Naive B cell (primary cell): ENCODE measurements around the gene CEACAM8. TPM values are rescaled to one million over a fixed set of nuclear protein-coding genes. Genes with fewer than 3 reads are reported as not detected.

ENCODE experiments used
- ATAC-seq, 2 donors: fragments of 150-1000 bp; cut with Tn5 transposase; 2 replicates each; pipeline ENCODE4 v1.10.0; 2021; ENCODE audit warnings: low read depth in 2 of 2, mild to moderate bottlenecking in 2 of 2, moderate library complexity in 2 of 2
- DNase-seq: peaks from one replicate; pipeline ENCODE4 v3.0.0; 2022
- H3K27ac Mint-ChIP-seq, 6 donors: one replicate each; pipeline ENCODE4 v1.8.0; 2020 to 2022; ENCODE audit warnings: mild to moderate bottlenecking in 6 of 6, mixed read lengths in 6 of 6, moderate library complexity in 5 of 6, inconsistent platforms in 2 of 6
- H3K27me3 Mint-ChIP-seq, 3 donors: one replicate each; pipeline ENCODE4 v1.8.0; 2021 to 2022; ENCODE audit warnings: mixed read lengths in 3 of 3, mild to moderate bottlenecking in 1 of 3
- H3K36me3 Mint-ChIP-seq, 2 donors: one replicate each; pipeline ENCODE4 v1.8.0; 2020 to 2022; ENCODE audit warnings: mixed read lengths in 2 of 2, inconsistent platforms in 1 of 2, mild to moderate bottlenecking in 1 of 2
- H3K4me1 Mint-ChIP-seq, 3 donors: one replicate each; pipeline ENCODE4 v1.8.0; 2020 to 2022; ENCODE audit warnings: mixed read lengths in 3 of 3, inconsistent platforms in 1 of 3, mild to moderate bottlenecking in 1 of 3, moderate library complexity in 1 of 3
- H3K4me3 Mint-ChIP-seq, 8 donors: one replicate each; pipeline ENCODE4 v1.8.0; 2020 to 2022; ENCODE audit warnings: mild to moderate bottlenecking in 8 of 8, mixed read lengths in 8 of 8, moderate library complexity in 8 of 8, inconsistent platforms in 2 of 8
- H3K9me3 Mint-ChIP-seq, 7 donors: one replicate each; pipeline ENCODE4 v1.8.0; 2020 to 2022; ENCODE audit warnings: mixed read lengths in 7 of 7, mild to moderate bottlenecking in 5 of 7, inconsistent platforms in 2 of 7, moderate library complexity in 1 of 7
- polyA plus RNA-seq, 6 donors: library from polyadenylated mRNA; unstranded; fragments of 300-500 nt; fragmentation: Illumina TruSeq; gene quantifications; one replicate each; pipeline ENCODE4 v1.2.3, GENCODE V29; 2021; ENCODE audit warnings: low read depth in 6 of 6

CEACAM8 gene
- polyA plus RNA-seq, 6 donors from 2014 or later, result not detected

DNA sequence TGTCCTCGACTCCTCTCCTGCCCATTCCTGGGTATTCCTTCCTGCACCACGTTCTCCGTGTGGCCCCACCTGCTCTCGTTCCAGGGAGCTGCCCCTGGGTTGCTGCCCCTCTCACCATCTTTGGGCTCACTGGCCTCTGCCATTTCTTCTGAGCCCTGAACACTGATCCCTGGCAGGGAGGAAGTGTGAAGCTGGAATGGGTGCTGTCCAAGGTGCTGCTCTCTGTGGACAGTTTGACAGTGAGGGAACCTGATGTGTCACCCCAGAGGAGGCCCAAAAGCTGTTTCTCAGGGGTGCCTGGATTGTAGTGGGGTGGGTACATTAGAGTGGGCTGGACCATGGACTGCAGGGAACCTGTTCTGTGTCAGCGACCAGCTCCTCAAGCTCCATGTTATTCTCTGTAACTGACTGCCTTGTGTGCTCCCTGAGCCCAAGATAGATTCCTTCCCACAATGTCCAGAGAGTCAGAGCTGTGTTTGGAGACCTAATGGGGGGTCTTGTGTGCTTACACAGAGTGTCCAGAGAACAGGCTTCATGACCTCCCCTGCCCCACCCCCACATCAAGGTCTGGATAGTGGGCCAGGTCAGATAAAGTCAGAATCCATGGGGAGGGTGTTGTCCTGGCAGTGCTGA is 7.2 kb upstream of the CEACAM8 start:
- no peak for DNase-seq

DNA sequence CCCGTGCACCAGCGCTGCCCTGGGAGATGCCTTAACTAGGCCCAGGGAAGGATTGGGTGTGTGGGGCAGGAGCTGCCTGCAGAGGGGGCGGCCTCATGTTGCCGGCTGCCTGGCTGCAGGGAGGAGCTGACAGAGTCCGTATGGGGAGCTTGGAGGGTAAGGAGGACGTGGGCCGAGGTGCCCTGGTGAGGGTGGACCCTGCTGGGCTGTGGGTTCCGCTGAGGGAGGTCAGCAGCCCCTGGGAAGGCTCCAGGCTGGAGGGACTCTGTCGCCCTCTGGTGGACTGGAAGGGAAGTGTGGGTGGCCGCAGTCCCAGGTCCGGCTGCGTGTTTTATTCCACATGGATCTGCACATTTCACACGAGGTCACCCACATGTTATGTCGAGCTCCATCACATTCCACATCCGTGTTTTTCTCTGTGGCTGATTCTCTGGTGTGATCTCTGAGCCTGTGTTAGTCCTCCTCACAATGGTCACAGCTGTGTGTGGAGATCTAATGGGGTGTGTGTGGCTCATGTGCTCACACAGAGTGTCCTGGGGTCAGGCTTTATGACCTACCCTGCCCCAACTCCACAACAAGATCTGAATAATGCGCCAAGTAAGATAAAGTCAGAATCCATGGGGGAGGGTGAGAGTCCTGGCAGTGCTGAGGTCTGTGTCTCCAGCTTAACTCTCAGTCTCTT is 1.8 kb upstream of the CEACAM8 start:
- Mint-ChIP-seq H3K4me3 (peak overlapping the region in 1 of 8 donors; percentile 13), H3K27me3 (peaks cover 27 to 37% (median 36%) of the 10 kb centered on the region in 3 donors), H3K27ac (no peak overlapping the region), H3K9me3 (peaks cover 0 to 3% (median 0%) of the 10 kb centered on the region in 7 donors), H3K4me1 (peaks cover 4 to 21% (median 9%) of the 10 kb centered on the region in 3 donors), H3K36me3 (no peaks in the 10 kb centered on the region)
- peak in 1 of 2 donors; percentile 45 for ATAC-seq
- DNase-seq, result peak; percentile 37

More for the DNA sequence above, 7.2 kb upstream of the CEACAM8 start:
- H3K36me3 Mint-ChIP-seq, result peaks cover 0 to 5% of the 10 kb centered on the region in 2 donors
- H3K27ac Mint-ChIP-seq, result peak overlapping the region in 2 of 6 donors; percentile 45 to 66
- H3K4me1 Mint-ChIP-seq, result peaks cover 0 to 4% (median 0%) of the 10 kb centered on the region in 3 donors
- no peak overlapping the region for H3K4me3 Mint-ChIP-seq
- ATAC-seq, result no peak
- H3K9me3 Mint-ChIP-seq, result peaks cover 0 to 3% (median 0%) of the 10 kb centered on the region in 7 donors
- peaks cover 55 to 76% (median 74%) of the 10 kb centered on the region in 3 donors for H3K27me3 Mint-ChIP-seq

GRCh38 chr19:42595550-42596172 is 937 bp upstream of the CEACAM8 start:
- Mint-ChIP-seq H3K4me1 (peaks cover 4 to 21% (median 9%) of the 10 kb centered on the region in 3 donors), H3K36me3 (no peaks in the 10 kb centered on the region), H3K27me3 (peaks cover 24 to 37% (median 34%) of the 10 kb centered on the region in 3 donors), H3K27ac (no peak overlapping the region), H3K9me3 (peaks cover 0 to 3% (median 0%) of the 10 kb centered on the region in 7 donors), H3K4me3 (no peak overlapping the region)
- DNase-seq, result no peak
- ATAC-seq, result no peak

DNA sequence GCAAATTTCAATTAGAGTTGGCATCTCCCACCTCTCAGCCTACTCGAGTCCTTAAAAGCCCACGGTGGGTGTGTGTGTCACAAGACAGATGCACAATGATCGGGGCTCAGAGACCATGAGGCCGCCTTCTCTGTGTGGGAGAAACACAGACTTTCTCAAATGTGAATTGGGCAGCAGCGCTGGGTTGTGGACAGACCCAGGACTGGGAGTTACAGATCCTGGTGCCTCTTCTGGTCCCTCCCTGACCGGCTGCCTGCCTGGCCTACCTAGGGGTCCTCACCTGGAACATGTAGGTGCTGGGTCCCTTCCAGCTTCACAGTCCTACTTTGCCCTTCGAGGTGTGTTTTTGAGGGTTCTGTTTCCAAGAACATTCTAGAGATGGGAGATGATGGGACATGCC is 4.9 kb downstream of the CEACAM8 start:
- ATAC-seq (no peak), DNase-seq (no peak)
- H3K27me3 Mint-ChIP-seq, result peaks cover 19 to 37% (median 24%) of the 10 kb centered on the region in 3 donors
- H3K4me3 Mint-ChIP-seq, result no peak overlapping the region
- H3K36me3 Mint-ChIP-seq, result no peaks in the 10 kb centered on the region
- H3K4me1 Mint-ChIP-seq, result peaks cover 0 to 11% (median under 1%) of the 10 kb centered on the region in 3 donors
- peaks cover 0 to 1% (median 0%) of the 10 kb centered on the region in 7 donors for H3K9me3 Mint-ChIP-seq
- no peak overlapping the region for H3K27ac Mint-ChIP-seq

DNA sequence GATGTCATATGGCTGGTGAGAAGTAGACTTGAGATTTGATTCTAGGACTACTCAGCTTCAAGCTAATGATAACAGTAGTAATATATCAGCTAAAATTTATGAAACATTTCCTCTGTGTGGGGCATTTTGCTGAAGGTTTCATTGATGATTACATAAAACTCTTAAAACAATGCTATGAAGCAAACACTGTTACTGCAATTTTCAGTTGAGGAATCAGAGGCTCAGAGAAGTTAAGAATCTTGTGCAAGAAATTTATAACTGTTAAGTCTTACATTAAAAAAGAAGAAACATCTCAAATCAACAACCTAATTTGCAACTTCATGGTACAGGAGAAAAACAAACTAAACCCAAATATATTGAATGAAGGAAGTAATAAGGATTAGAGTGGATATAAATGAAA is 10.3 kb downstream of the CEACAM8 start:
- no peak for DNase-seq
- H3K9me3 Mint-ChIP-seq, result peaks cover 0 to 1% (median 0%) of the 10 kb centered on the region in 7 donors

DNA sequence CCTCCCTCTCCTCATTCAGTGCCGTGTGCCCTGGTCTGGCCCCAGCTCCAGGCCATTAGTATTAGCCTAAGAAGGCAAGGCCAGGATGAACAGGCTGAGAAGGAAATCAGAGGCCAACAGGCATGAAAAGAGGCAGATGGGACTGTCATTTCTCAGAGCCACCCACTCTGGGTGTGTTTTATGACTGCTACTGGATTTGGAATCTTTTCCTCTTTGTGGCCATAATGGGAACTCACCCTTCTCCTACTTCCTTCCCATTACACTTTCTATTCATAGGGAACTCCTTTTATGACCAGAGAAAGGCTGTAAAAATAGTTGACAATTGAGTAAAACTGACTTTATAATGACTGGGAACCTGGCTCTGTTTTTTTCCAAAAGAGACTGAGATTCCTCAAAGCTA is 17.7 kb downstream of the CEACAM8 start:
- no peaks in the 10 kb centered on the region for H3K36me3 Mint-ChIP-seq
- no peaks in the 10 kb centered on the region for H3K27me3 Mint-ChIP-seq
- no peak for ATAC-seq
- peaks cover 0 to 3% (median 0%) of the 10 kb centered on the region in 7 donors for H3K9me3 Mint-ChIP-seq
- peak overlapping the region in 6 of 8 donors; percentile 17 to 84 (median 56) for H3K4me3 Mint-ChIP-seq
- H3K4me1 Mint-ChIP-seq, result peaks cover 25 to 53% (median 39%) of the 10 kb centered on the region in 3 donors
- DNase-seq, result no peak
- H3K27ac Mint-ChIP-seq, result peak overlapping the region; percentile 83 to 92 (median 86)

More for the DNA sequence above, 10.3 kb downstream of the CEACAM8 start:
- Mint-ChIP-seq H3K36me3 (no peaks in the 10 kb centered on the region), H3K4me3 (no peak overlapping the region), H3K27ac (peak overlapping the region in 1 of 6 donors; percentile 11), H3K27me3 (peaks cover 15 to 50% (median 35%) of the 10 kb centered on the region in 3 donors), H3K4me1 (peaks cover 0 to 12% (median 7%) of the 10 kb centered on the region in 3 donors)
- no peak for ATAC-seq

DNA sequence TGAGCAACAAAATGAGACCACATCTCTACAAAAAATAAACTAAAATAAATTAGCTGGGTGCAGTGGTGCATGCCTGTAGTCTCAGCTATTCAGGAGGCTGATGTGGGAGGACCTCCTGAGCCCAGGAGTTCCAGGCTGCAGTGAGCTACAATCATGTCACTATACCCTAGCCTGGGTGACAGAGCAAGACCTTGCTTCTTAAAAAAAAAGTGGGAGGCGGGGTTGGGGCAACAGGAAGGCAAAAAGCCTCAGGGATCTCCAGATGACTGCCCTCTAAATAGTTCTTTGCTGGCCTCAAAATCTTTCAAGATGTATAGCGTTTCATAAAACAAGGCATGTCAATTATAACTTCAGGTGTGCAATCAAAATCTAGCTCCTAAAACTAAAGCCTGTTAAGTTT is 18.5 kb downstream of the CEACAM8 start:
- Mint-ChIP-seq H3K27me3 (no peaks in the 10 kb centered on the region), H3K4me3 (peak overlapping the region; percentile 30 to 84 (median 72)), H3K4me1 (peaks cover 25 to 53% (median 39%) of the 10 kb centered on the region in 3 donors), H3K36me3 (no peaks in the 10 kb centered on the region), H3K27ac (peak overlapping the region; percentile 76 to 92 (median 86)), H3K9me3 (peaks cover 0 to 3% (median 0%) of the 10 kb centered on the region in 7 donors)
- ATAC-seq (peak; percentile 75 to 93), DNase-seq (peak; percentile 53)

DNA sequence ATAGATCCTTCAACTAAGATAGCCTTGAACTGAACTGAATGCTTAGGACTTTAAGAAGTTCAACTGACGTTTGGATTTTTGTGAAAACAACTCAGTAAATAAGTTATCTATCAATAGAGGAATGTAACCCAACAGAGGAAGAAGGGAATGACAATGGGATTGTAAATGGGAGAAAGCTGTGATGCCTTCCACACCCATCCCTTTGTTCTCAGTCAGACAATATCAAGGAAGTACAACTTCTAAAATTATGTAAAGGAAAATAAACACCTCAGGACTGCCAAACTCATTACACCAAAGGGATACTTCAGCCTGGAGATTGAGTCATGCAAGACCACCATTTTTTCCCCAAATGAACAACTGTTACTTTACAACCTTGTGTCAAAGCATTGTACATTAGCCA is 21.1 kb downstream of the CEACAM8 start:
- H3K36me3 Mint-ChIP-seq, result no peaks in the 10 kb centered on the region
- H3K9me3 Mint-ChIP-seq, result peaks cover 0 to 3% (median 0%) of the 10 kb centered on the region in 7 donors
- DNase-seq (no peak), ATAC-seq (no peak)
- no peak overlapping the region for H3K4me3 Mint-ChIP-seq
- H3K27me3 Mint-ChIP-seq, result no peaks in the 10 kb centered on the region
- peak overlapping the region in 2 of 6 donors; percentile 17 to 55 for H3K27ac Mint-ChIP-seq
- peaks cover 28 to 59% (median 53%) of the 10 kb centered on the region in 3 donors for H3K4me1 Mint-ChIP-seq

GRCh38 chr19:42571116-42571515 is 23.6 kb downstream of the CEACAM8 start:
- no peaks in the 10 kb centered on the region for H3K27me3 Mint-ChIP-seq
- no peak for DNase-seq
- peaks cover 24 to 61% (median 53%) of the 10 kb centered on the region in 3 donors for H3K4me1 Mint-ChIP-seq
- no peak overlapping the region for H3K4me3 Mint-ChIP-seq
- no peak for ATAC-seq
- no peak overlapping the region for H3K27ac Mint-ChIP-seq
- H3K9me3 Mint-ChIP-seq, result peaks cover 0 to 3% (median 0%) of the 10 kb centered on the region in 7 donors
- no peaks in the 10 kb centered on the region for H3K36me3 Mint-ChIP-seq

GRCh38 chr19:42569193-42569592 is 25.5 kb downstream of the CEACAM8 start:
- Mint-ChIP-seq H3K4me1 (peaks cover 16 to 42% (median 35%) of the 10 kb centered on the region in 3 donors), H3K4me3 (no peak overlapping the region), H3K9me3 (peaks cover 0 to 3% (median 0%) of the 10 kb centered on the region in 7 donors), H3K27me3 (no peaks in the 10 kb centered on the region), H3K27ac (peak overlapping the region in 4 of 6 donors; percentile 8 to 75 (median 56)), H3K36me3 (no peaks in the 10 kb centered on the region)
- ATAC-seq (no peak), DNase-seq (no peak)

DNA sequence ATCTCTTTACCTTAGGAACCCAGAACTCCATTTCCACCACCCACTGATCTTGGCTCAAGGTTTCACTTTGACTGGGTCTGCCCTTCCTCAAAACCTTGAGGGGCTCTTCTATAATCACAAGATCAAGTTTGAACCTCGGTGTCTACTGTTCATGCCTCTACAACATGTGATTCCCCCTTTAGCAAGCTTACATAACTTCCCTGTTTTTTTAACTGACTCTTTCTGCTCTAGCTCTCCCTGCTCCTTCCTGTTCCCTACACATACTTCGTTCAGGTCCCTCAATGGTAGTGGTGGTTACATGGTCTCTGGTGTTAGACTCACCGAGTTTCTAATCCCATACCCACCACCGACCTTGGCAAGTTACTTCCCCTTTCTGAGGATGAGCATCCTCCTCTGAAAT is 26.7 kb downstream of the CEACAM8 start:
- ATAC-seq (peak; percentile 90 to 92), DNase-seq (peak; percentile 48)
- H3K4me3 Mint-ChIP-seq, result peak overlapping the region; percentile 22 to 87 (median 72)
- H3K27ac Mint-ChIP-seq, result peak overlapping the region; percentile 52 to 97 (median 78)
- H3K27me3 Mint-ChIP-seq, result peaks cover 5 to 8% (median 6%) of the 10 kb centered on the region in 3 donors
- H3K4me1 Mint-ChIP-seq, result peaks cover 18 to 36% (median 35%) of the 10 kb centered on the region in 3 donors
- no peaks in the 10 kb centered on the region for H3K36me3 Mint-ChIP-seq
- H3K9me3 Mint-ChIP-seq, result peaks cover 0 to 3% (median 0%) of the 10 kb centered on the region in 7 donors

DNA sequence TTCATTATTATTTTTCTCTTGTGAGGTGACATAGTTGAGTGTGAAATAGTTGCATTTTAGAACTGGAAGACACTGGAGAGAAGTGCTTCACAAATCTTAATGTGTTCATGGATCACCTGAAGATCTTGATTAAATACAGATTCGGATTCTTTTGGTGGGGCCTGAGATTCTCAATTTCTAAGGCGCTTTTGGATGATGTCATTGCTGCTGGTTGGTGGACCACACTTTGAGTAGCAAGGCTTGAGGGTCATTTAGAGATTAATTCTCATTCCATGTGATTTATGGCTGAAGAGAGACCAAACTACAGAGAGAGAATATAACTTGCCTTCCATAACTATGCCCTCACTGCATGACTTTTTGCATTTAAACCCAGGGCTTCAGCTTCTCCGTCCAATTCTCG is 27.2 kb downstream of the CEACAM8 start:
- H3K9me3 Mint-ChIP-seq, result peaks cover 0 to 1% (median 0%) of the 10 kb centered on the region in 7 donors
- ATAC-seq, result no peak
- DNase-seq, result no peak
- peaks cover 5 to 9% (median 7%) of the 10 kb centered on the region in 3 donors for H3K27me3 Mint-ChIP-seq
- H3K4me3 Mint-ChIP-seq, result peak overlapping the region; percentile 22 to 87 (median 72)
- H3K4me1 Mint-ChIP-seq, result peaks cover 18 to 36% (median 35%) of the 10 kb centered on the region in 3 donors
- H3K36me3 Mint-ChIP-seq, result no peaks in the 10 kb centered on the region
- H3K27ac Mint-ChIP-seq, result peak overlapping the region; percentile 52 to 97 (median 78)
